SK-N-SH treated with all-trans-retinoic acid at 6 μM for 48 hours (cell line): ENCODE measurements around the gene ROPN1L.

Source experiments
- ATAC-seq: fragments of 200-7000 bp; cut with Tn5 transposase; 3 replicates; pipeline ENCODE4 v1.9.1; 2020; ENCODE audit warnings: mild to moderate bottlenecking, moderate library complexity
- ARNTL ChIP-seq: fragments of 450-650 bp; formaldehyde crosslinking; IDR thresholded peaks from 2 replicates; pipeline ENCODE4 v1.5.0; 2020; ENCODE audit warnings: low read depth, mild to moderate bottlenecking, moderate library complexity, borderline replicate concordance
- BACH2 ChIP-seq: fragments of 250-450 bp; sonication (Bioruptor Pico); IDR thresholded peaks from 2 replicates; pipeline ENCODE4 v1.9.0; 2021; ENCODE audit warnings: mild to moderate bottlenecking, borderline replicate concordance
- CREB5 ChIP-seq: fragments of 250-450 bp; sonication (Bioruptor Pico); IDR thresholded peaks from 2 replicates; pipeline ENCODE4 v1.5.1; 2020; ENCODE audit warnings: low read depth, mild to moderate bottlenecking, moderate library complexity
- CSDC2 ChIP-seq: fragments of 250-450 bp; sonication (Bioruptor Pico); IDR thresholded peaks from 2 replicates; pipeline ENCODE4 v1.5.0; 2020; ENCODE audit warnings: mild to moderate bottlenecking, moderate library complexity
- CSRNP3 ChIP-seq: fragments of 250-450 bp; sonication (Bioruptor Pico); IDR thresholded peaks from 2 replicates; pipeline ENCODE4 v1.5.1; 2021; ENCODE audit warnings: mild to moderate bottlenecking, moderate library complexity
- ESRRG ChIP-seq: fragments of 250-450 bp; sonication (Bioruptor Pico); IDR thresholded peaks from 2 replicates; pipeline ENCODE4 v1.6.1; 2021; ENCODE audit warnings: mild to moderate bottlenecking
- GLIS3 ChIP-seq: fragments of 250-450 bp; sonication (Bioruptor Pico); IDR thresholded peaks from 2 replicates; pipeline ENCODE4 v1.5.0; 2020; ENCODE audit warnings: mild to moderate bottlenecking, moderate library complexity
- ISL1 ChIP-seq: fragments of 250-450 bp; sonication (Bioruptor Pico); IDR thresholded peaks from 2 replicates; pipeline ENCODE4 v2.1.2; 2022; ENCODE audit warnings: mild to moderate bottlenecking, moderate library complexity
- OSR1 ChIP-seq: fragments of 250-450 bp; sonication (Bioruptor Pico); IDR thresholded peaks from 2 replicates; pipeline ENCODE4 v1.8.0; 2022; ENCODE audit warnings: moderate library complexity, mild to moderate bottlenecking, inconsistent platforms
- PATZ1 ChIP-seq: fragments of 250-450 bp; sonication (Bioruptor Pico); IDR thresholded peaks from 2 replicates; pipeline ENCODE4 v1.8.0; 2020; ENCODE audit warnings: mild to moderate bottlenecking, moderate library complexity, borderline replicate concordance
- POU6F1 ChIP-seq: fragments of 250-450 bp; sonication (Bioruptor Pico); IDR thresholded peaks from 2 replicates; pipeline ENCODE4 v1.8.0; 2021; ENCODE audit warnings: low read depth, mild to moderate bottlenecking, moderate library complexity, borderline replicate concordance
- PPARA ChIP-seq: fragments of 250-450 bp; sonication (Bioruptor Pico); IDR thresholded peaks from 2 replicates; pipeline ENCODE4 v1.5.0; 2020; ENCODE audit warnings: mild to moderate bottlenecking, borderline replicate concordance
- RARB ChIP-seq: fragments of 250-450 bp; sonication (Bioruptor Pico); IDR thresholded peaks from 2 replicates; pipeline ENCODE4 v1.8.0; 2021; ENCODE audit warnings: mild to moderate bottlenecking, moderate library complexity
- TCF4 ChIP-seq: fragments of 250-450 bp; sonication (Bioruptor Pico); IDR thresholded peaks from 2 replicates; pipeline ENCODE4 v1.8.0; 2021; ENCODE audit warnings: mild to moderate bottlenecking, moderate library complexity, borderline replicate concordance
- TOX ChIP-seq: fragments of 250-450 bp; sonication (Bioruptor Pico); IDR thresholded peaks from 2 replicates; pipeline ENCODE4 v1.8.0; 2021; ENCODE audit warnings: mild to moderate bottlenecking, moderate library complexity, borderline replicate concordance
- TSHZ2 ChIP-seq: fragments of 250-450 bp; sonication (Bioruptor Pico); IDR thresholded peaks from 2 replicates; pipeline ENCODE4 v1.5.0; 2020; ENCODE audit warnings: mild to moderate bottlenecking, moderate library complexity
- ZFP3 ChIP-seq: fragments of 250-450 bp; sonication (Bioruptor Pico); IDR thresholded peaks from 2 replicates; pipeline ENCODE4 v1.5.0; 2020; ENCODE audit warnings: mild to moderate bottlenecking, moderate library complexity
- ZFP30 ChIP-seq: fragments of 450-650 bp; formaldehyde crosslinking; IDR thresholded peaks from 2 replicates; pipeline ENCODE4 v1.5.0; 2022; ENCODE audit warnings: mild to moderate bottlenecking, moderate library complexity
- ZNF565 ChIP-seq: fragments of 450-650 bp; formaldehyde crosslinking; conservative IDR thresholded peaks from 2 replicates; pipeline ENCODE4 v1.5.0; 2020; ENCODE audit warnings: low read depth, mild to moderate bottlenecking, moderate library complexity
- ZNF70 ChIP-seq: fragments of 450-650 bp; formaldehyde crosslinking; IDR thresholded peaks from 2 replicates; pipeline ENCODE4 v1.5.0; 2020; ENCODE audit warnings: mild to moderate bottlenecking, moderate library complexity
- ZNF8 ChIP-seq: fragments of 450-650 bp; formaldehyde crosslinking; IDR thresholded peaks from 2 replicates; pipeline ENCODE4 v1.5.0; 2020; ENCODE audit warnings: mild to moderate bottlenecking, moderate library complexity

The ROPN1L gene

GRCh38 chr5:10453545-10453944, 11.9 kb downstream of the ROPN1L start:
- ATAC-seq = peak; percentile 59
- no peak for TF ChIP-seq CREB5 (CRISPR knock-in tag)
- no peak for TF ChIP-seq ZNF8 (CRISPR knock-in tag)
- TF ChIP-seq BACH2 (CRISPR knock-in tag) = no peak
- peak; percentile 15; the same call in 1 of the 2 replicates for TF ChIP-seq ISL1 (CRISPR knock-in tag)

GRCh38 chr5:10454591-10455276, 13.1 kb downstream of the ROPN1L start:
- TF ChIP-seq ARNTL (CRISPR knock-in tag) (no peak), ZNF8 (CRISPR knock-in tag) (no peak), TOX (no peak), POU6F1 (CRISPR knock-in tag) (no peak), TCF4 (no peak), PATZ1 (no peak), ISL1 (CRISPR knock-in tag) (no peak), OSR1 (CRISPR knock-in tag) (no peak), TSHZ2 (CRISPR knock-in tag) (no peak), CSDC2 (CRISPR knock-in tag) (no peak), ESRRG (CRISPR knock-in tag) (no peak), ZFP3 (CRISPR knock-in tag) (no peak), ZNF70 (CRISPR knock-in tag) (no peak), RARB (CRISPR knock-in tag) (no peak), CSRNP3 (CRISPR knock-in tag) (no peak), PPARA (CRISPR knock-in tag) (no peak), BACH2 (CRISPR knock-in tag) (no peak), ZNF565 (CRISPR knock-in tag) (no peak)
- ATAC-seq = no peak

DNA sequence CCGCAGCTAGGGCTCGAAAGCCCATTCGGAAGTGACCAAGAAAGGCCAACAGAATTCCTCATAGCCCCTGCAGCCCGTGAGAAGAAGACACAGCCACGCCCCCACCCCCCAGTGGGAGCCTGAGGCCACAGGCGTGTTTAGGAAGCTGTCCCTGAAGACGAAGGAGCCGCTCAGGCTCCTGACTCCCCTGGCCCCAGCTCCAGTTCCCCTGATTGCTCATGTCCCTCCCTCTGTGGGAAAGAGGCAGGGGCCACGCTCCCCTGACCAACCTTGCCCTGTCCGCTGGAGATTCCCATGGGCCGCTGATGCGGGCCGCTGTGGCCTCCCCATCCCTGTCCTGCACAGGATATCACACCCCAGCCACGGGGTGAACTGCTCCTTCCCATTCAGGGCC, 13.6 kb downstream of the ROPN1L start:
- TF ChIP-seq ZNF8 (CRISPR knock-in tag) (no peak), OSR1 (CRISPR knock-in tag) (no peak), ZNF565 (CRISPR knock-in tag) (no peak), TOX (no peak), POU6F1 (CRISPR knock-in tag) (no peak), BACH2 (CRISPR knock-in tag) (no peak), GLIS3 (CRISPR knock-in tag) (no peak), ZNF70 (CRISPR knock-in tag) (no peak), ZFP30 (no peak)
- ATAC-seq = no peak
